NCI-H1417 (cell line): Measurements from ENCODE around the gene NTRK1.

ENCODE experiments used
- DNase-seq, 3 experiments: peaks; one replicate each; lab custom pipeline; 2025; lab: John Stamatoyannopoulos, UW

The NTRK1 gene

GRCh38 chr1:156857532-156857931 is 3.1 kb upstream of the NTRK1 start:
- no peak for DNase-seq

DNA sequence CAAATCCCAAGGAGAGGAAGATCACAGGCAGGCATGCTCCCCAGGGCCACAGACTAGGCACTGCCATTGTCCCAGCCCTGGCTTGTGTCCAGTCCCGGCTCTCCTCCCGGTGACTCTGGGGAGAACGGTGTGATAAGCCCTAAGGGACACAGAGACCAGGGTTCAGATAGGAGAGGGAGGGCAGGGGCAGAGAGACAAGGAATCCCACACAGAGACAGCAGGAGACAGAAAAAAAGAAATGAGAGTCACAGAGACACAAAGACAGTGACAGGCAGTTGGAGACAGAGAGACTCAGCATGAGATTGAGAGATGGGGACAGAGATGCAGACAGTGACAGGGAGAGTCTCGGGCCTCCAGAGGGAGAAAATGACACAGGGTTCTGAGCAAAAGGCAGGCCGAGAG is 2.1 kb upstream of the NTRK1 start:
- DNase-seq = peak in 2 of 3 experiments; percentile 62 to 63

- peak in 2 of 3 experiments; percentile 72 to 76 for DNase-seq
These were observed 1.6 kb upstream of the NTRK1 start, which contains the start of gene INSRR for GRCh38 chr1:156858959-156859522. TSS of gene INSRR (minus strand) at chr1:156859117. CDS start at chr1:156858621, 496 bp downstream.

GRCh38 chr1:156859523-156860112 is 1.0 kb upstream of the NTRK1 start:
- DNase-seq = peak in 2 of 3 experiments; percentile 81 to 82

DNA sequence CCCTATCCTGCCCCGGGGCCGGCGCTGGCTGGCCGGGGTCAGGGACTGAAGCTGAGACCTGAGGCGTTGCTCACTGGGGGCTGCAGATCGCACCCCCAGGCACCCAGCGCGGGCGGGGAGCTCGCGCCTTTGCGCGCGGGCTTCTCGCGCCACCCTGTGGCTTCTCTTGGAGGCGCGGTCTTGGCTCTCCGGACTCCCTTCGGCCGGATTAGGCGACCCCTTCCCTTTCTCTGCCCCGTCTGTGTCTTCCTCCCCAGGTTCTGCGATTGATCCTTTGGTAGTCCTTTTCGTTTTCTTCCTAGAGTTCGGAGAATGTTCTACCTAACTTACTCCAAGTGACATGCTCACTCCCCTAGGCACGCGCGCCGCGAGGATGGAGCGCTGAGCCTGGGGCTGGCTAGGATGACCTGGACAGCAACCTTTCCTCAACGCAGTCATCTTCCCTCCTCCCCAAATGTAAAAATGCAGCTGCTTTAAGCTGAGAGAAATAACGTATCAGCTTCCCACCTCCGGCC is 495 bp upstream of the NTRK1 start:
- peak; percentile 72 to 82 (median 81) for DNase-seq

DNA sequence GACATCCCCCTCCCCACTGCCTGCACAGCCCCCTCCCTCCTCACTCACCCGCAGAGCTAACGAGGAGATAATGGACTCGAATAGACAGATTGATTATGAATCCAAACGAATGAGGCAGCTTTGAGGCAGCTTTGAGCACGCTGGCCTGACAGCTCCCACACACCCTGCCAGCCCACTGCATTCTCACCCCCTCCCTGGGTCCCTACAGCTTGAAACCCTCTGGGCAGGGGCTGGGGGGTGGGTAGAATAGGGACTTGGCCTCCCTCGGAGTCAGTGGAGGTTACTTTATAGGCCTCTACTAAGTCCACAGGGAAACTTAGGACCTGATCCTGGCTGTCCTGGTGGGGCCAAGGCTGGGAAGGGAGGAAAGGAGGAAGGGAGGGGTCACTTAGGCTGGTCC is 1.9 kb downstream of the NTRK1 start:
- no peak for DNase-seq

DNA sequence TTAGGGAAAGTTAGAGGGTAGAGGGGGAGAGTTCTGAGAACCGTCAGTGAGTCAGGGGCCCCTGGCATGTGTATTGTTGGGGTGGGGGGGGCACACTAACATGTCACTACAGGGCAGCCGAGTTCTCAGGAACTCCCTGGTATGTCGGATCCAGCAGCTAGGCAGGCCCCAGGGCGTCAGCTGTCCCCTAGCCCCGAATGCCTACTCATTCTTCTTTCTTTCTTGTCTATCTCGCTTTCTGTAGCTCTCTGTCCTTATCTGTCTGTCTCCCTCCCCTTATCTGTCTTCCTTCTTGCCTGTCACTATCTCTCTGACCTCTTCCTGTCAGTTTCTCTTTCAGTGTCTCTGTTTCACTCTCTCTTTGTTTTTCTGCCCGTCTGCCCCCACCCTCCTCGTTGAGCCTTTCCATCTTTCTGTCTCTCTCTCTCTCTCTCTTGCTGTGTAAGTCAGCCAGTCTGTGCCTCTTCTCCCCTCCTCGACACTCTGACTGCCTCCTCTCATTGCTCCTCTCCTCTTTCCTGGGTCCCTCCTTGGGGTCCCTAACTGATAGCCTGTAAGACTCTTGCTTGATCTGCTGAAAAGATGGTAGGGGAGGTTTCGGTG is 2.4 kb downstream of the NTRK1 start:
- DNase-seq = no peak

DNA sequence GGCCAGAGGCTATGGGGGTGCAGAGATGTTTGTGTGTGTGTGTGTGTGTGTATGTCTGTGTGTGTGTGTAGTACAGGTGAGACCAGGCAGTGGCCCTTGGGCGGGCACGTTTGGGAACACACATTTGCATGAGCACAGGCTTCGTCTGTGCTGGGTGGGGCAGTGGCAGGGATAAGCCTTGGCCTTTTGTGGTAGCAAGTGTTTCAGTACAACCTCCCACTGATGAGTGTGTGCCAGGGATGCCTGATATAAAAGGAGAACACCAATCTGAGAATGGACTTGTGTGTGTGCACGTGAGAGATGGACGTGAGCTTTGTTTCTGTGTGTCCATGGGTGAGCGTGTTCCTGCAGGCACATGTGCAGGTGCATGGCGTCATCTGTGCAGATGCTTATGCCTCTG is 3.0 kb downstream of the NTRK1 start:
- DNase-seq = no peak

DNA sequence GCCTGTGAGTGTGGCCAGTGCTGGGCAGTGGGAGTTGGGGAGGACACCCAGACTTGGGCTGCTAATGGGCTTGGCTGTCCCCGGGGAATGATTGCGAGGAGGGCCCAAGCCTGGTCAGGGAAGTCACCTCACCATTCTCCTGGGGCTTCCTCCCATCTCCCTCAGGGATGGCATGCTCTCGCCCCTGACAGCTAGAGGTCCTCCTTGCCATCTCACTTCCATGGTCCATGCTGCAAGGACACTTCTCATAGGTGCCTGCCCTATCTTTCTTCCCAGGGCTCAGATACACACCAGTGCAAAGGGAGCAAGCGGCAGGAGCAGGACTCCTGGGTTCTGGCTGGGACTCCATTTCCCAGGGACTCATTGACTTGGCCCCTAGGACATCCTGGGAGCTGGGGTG is 4.1 kb downstream of the NTRK1 start:
- no peak for DNase-seq

DNA sequence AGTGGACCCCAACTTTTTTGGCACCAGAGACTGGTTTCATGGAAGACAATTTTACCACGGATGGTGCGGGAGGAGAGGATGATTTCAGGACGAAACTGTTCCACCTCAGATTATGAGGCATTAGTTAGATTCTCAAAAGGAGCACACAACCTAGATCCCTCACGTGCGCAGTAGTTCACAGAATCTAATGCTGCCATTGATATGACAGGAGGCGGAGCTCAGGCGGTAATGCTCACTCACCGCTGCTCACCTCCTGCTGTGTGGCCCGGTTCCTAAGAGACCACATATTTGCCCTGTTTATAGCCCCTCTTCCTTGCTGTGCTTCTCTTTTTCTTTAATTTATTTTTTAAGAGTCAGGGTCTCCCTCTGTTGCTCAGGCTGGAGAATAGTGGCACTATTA is 4.6 kb downstream of the NTRK1 start:
- peak in 1 of 3 experiments; percentile 44 for DNase-seq

DNA sequence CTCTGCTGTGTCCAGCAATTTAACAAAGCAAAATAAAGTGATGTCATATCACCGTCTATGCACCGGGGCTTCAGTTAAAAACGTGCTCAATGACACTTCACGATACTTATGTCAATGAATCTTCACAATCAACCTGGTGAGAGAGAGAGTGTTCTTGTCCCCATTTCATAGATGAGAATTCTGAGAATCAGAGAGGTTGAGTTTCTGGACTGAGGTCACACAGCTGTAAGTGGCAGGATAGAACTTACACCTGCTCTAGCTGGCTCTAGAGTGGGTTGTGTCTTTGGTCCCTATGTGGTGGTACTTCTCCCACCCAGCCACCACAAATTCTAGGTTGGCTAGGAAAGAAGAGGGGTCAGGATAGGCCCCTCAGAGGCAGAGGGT is 5.2 kb downstream of the NTRK1 start:
- no peak for DNase-seq

DNA sequence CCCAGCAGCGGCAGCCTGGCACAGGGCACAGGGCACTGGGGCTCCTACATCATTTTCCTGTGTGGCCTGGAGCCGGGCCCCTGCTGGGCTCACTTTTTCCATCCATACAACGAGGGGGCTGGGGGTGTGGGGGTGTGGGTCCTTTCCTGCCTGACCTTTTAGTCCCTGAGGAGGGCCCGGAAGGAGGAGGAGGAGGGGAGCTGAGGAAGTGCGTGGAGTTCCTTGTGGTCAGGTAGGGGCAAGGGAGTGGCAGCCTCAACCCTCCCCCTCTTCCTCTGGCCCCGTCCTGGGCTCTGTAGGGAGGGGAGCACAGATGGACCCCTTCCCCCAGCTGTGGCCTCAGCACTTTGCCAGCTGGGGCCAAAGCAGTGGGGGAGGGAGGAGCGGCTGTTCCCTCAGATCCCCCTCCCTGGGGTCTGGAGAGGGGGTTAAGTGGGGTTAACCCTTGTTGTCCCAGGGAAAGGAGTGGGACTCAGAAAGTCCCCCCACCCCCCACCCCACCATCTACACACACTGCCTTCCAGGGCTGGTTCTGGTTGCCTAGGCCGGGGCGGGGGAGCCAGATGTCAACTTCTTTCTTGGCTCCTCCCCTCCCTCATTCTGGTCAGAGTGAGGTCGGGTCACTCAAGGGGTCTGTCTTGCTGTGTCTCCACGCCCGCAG is 5.7 kb downstream of the NTRK1 start:
- no peak for DNase-seq

DNA sequence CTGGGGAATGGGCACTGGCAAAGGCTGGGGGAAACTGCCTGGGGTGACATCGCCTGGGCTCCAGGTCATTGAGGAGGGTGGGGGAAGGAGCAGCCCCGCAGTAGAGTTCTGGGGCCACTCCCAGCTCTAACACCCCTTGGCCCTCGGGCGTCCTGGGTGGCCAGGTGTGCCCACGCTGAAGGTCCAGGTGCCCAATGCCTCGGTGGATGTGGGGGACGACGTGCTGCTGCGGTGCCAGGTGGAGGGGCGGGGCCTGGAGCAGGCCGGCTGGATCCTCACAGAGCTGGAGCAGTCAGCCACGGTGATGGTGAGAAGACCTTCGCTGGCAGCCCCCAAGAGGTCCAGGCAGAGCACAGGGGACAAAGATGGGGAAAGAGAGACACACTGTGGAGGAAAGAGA is 7.7 kb downstream of the NTRK1 start:
- DNase-seq = no peak

DNA sequence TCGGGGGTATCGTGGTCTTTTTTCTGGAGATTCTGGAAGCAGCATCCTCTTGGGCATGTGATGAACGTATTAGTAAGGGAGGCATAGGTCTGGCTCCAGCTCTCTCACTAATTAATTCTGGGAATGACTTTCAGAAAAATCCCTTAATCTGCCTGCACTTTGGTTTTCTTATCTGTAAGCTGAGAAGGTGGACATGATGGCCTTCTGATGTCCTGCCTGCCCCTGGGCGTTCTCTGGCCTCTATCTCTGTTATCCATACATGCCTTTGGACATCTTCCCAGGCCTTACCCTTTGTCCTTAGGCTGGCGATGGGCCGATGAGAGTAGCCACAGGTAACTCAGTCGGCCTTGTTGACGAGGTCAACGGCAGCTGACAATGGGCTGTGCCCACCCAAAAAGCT is 8.8 kb downstream of the NTRK1 start:
- DNase-seq = no peak

- no peak for DNase-seq
These were observed 13.0 kb downstream of the NTRK1 start for GRCh38 chr1:156873659-156874058.

- no peak for DNase-seq
These were observed 13.5 kb downstream of the NTRK1 start for GRCh38 chr1:156874142-156874541.

- DNase-seq = no peak
These were observed 14.1 kb downstream of the NTRK1 start for GRCh38 chr1:156874572-156875340.

DNA sequence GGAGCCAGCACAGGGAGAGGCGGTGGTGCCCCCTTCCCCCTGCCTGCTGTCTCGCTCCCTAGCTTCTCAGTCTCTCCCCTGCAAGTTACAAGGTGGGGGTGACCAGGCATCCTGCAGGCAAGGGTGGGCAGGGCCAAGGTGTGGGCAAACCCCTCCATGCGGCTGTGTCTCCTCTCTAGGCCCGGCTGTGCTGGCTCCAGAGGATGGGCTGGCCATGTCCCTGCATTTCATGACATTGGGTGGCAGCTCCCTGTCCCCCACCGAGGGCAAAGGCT is 14.6 kb downstream of the NTRK1 start:
- no peak for DNase-seq

- no peak for DNase-seq
These were observed 15.6 kb downstream of the NTRK1 start for GRCh38 chr1:156876281-156876680.

DNA sequence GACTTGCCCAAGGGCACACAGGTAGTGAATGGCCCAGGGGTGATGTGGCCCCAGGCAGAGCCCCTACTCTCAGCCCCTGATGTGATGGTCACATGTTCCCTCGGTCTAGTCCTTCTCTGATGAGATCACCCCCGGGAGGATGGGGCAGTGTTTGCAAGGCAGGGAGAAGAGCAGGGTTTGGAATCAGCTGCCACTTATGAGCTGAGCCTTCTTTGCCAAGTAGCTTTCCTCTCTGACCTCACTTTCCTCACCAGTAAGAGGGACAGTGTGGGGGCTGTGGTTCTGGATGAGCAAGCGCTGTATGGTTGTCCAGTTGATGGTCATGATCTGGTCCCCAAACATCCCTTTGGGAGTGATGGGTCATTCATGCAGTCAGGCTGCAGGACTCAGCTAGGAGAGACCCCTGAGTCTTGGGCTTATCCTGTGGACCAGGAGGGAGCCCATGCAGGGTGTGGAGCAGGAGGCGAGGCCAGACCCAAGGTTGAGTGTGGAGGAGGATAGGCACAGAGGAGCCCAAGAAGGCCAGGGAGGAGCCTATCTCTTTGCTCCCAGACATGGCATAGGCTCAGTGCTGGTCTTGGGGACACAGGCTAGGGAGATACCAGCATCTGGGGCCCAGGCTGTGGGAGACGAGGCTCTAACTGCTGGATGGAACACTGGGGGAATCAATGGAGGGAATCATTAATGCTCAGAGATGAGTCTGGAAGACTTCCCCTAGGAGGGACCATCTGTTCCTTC is 16.9 kb downstream of the NTRK1 start:
- DNase-seq = no peak

DNA sequence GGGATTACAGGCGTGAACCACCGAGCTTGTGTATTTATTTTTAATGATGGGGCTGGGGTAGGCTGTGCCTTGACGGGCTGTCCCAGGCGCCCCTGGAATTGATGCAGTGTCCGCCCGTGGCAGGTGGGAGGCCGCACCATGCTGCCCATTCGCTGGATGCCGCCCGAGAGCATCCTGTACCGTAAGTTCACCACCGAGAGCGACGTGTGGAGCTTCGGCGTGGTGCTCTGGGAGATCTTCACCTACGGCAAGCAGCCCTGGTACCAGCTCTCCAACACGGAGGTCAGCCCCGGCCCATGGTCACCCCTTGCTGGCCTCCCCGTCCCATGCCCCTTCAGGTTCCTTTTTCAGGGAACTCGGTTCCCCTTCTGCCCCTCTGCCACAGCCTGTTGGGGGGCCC is 19.2 kb downstream of the NTRK1 start:
- no peak for DNase-seq

DNA sequence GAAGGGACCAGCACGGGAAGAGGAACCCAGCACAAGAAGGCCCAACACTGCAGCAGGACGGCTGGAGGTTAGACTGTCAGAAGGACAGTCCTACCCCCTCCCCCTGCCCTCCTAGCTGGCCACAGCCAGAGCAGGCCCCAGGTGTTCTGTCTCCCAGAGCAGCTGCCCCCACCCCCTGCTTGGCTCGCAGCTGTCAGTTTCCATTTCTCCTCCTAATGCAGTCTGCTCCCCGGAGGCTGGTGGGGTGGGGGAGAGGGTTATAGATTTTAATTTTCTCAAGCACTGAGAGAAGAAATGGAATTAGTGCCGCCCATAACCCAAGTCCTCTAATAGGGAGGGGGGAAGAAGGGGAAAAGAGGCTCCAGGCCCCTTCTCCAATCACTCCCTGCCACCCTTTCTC is 19.8 kb downstream of the NTRK1 start:
- DNase-seq = no peak
